Fibroblast of villous mesenchyme (primary cell): ENCODE data around the gene MACROH2A1. TPM values are rescaled to one million over a fixed set of nuclear protein-coding genes. Genes with fewer than 3 reads are reported as not detected.

Experiments used
- DNase-seq: peaks from one replicate; pipeline ENCODE4 v3.0.0-alpha.2; 2010; ENCODE audit warnings: low read depth
- H3K4me3 ChIP-seq: 2 replicates; pipeline ENCODE4 v1.5.1; 2011; ENCODE audit warnings: low read depth, mild to moderate bottlenecking, low read length
- CTCF ChIP-seq: IDR thresholded peaks from 2 replicates; pipeline ENCODE4 v1.5.1; 2012; ENCODE audit warnings: low read depth, mild to moderate bottlenecking, low read length; ENCODE audit not compliant: insufficient read depth
- total RNA-seq: library from RNA; depleted of rRNA; stranded (reverse); fragments of >200 nt; gene quantifications from 2 replicates; pipeline ENCODE4 v1.2.3, GENCODE V29; 2012

MACROH2A1 gene
- total RNA-seq = 161 and 171 TPM in 2 replicates

GRCh38 chr5:135398855-135399793 lies at the start of gene MACROH2A1:
TSS of gene MACROH2A1 (minus strand) at chr5:135399231. CDS start at chr5:135389093, 10,138 bp downstream.
- DNase-seq = peak; percentile 82

GRCh38 chr5:135448071-135448739 lies 49.2 kb upstream of the MACROH2A1 start:
- no peak overlapping the region for H3K4me3 ChIP-seq
- no peak for TF ChIP-seq CTCF
- DNase-seq = no peak

More at GRCh38 chr5:135398855-135399793, at the start of gene MACROH2A1:
- peak within 1 kb of the TSS; percentile 72 for H3K4me3 ChIP-seq
- no peak for TF ChIP-seq CTCF

GRCh38 chr5:135447298-135447929 lies 48.4 kb upstream of the MACROH2A1 start, which contains the start of gene DCANP1:
TSS of gene DCANP1 (minus strand) at chr5:135447348. CDS start at chr5:135447108, 240 bp downstream.
- H3K4me3 ChIP-seq = no peak within 1 kb of the TSS
- no peak for TF ChIP-seq CTCF

GRCh38 chr5:135446615-135447014 lies 47.6 kb upstream of the MACROH2A1 start:
- DNase-seq = no peak
- no peak overlapping the region for H3K4me3 ChIP-seq
- TF ChIP-seq CTCF = no peak

More at GRCh38 chr5:135447298-135447929, 48.4 kb upstream of the MACROH2A1 start, which contains the start of gene DCANP1:
- no peak for DNase-seq

- no peak for TF ChIP-seq CTCF
- no peak for DNase-seq
- H3K4me3 ChIP-seq = no peak overlapping the region
Measured at GRCh38 chr5:135446206-135446605, 47.2 kb upstream of the MACROH2A1 start.

GRCh38 chr5:135445306-135445985 lies 46.4 kb upstream of the MACROH2A1 start:
- DNase-seq = no peak
- no peak for TF ChIP-seq CTCF
- H3K4me3 ChIP-seq = no peak overlapping the region
